GM18870 (cell line): ENCODE results near the gene SLX4IP.

ENCODE experiments used
- ATAC-seq: cut with Tn5 transposase; IDR thresholded peaks from one replicate; pipeline ENCODE4 v1.9.1; 2021; ENCODE audit warnings: moderate library complexity; ENCODE audit not compliant: unreplicated experiment

Gene SLX4IP

GRCh38 chr20:10513931-10514575 is 78.9 kb downstream of the SLX4IP start:
- no peak for ATAC-seq

GRCh38 chr20:10516529-10516928 is 81.4 kb downstream of the SLX4IP start:
- no peak for ATAC-seq

GRCh38 chr20:10519361-10520046 is 84.4 kb downstream of the SLX4IP start:
- peak; percentile 75 for ATAC-seq

- ATAC-seq: no peak
Observed at GRCh38 chr20:10520528-10520927, 85.4 kb downstream of the SLX4IP start.

GRCh38 chr20:10521068-10521831 is 86.1 kb downstream of the SLX4IP start:
- ATAC-seq: no peak

- no peak for ATAC-seq
Observed at GRCh38 chr20:10521836-10522235, 86.7 kb downstream of the SLX4IP start.

- no peak for ATAC-seq
Observed at GRCh38 chr20:10522328-10522727, 87.2 kb downstream of the SLX4IP start.

GRCh38 chr20:10523443-10523842 is 88.3 kb downstream of the SLX4IP start:
- ATAC-seq: no peak

- no peak for ATAC-seq
Observed at GRCh38 chr20:10524034-10524476, 89.0 kb downstream of the SLX4IP start.

- no peak for ATAC-seq
Observed at GRCh38 chr20:10524643-10525042, 89.5 kb downstream of the SLX4IP start.

GRCh38 chr20:10527781-10528180 is 92.7 kb downstream of the SLX4IP start:
- ATAC-seq: no peak

- no peak for ATAC-seq
Observed at GRCh38 chr20:10530883-10531282, 95.8 kb downstream of the SLX4IP start.

- ATAC-seq: no peak
Observed at GRCh38 chr20:10531848-10532247, 96.7 kb downstream of the SLX4IP start.

GRCh38 chr20:10532361-10532760 is 97.3 kb downstream of the SLX4IP start:
- ATAC-seq: no peak

GRCh38 chr20:10536531-10536930 is 101.4 kb downstream of the SLX4IP start:
- ATAC-seq: no peak

- ATAC-seq: no peak
Observed at GRCh38 chr20:10537850-10538480, 102.9 kb downstream of the SLX4IP start.

- ATAC-seq: no peak
Observed at GRCh38 chr20:10538768-10539167, 103.7 kb downstream of the SLX4IP start.

GRCh38 chr20:10539818-10540553 is 104.9 kb downstream of the SLX4IP start:
- no peak for ATAC-seq

- ATAC-seq: no peak
Observed at GRCh38 chr20:10540636-10541493, 105.8 kb downstream of the SLX4IP start.
